ENCODE measurements around the gene TPRKB.

GRCh38 chr2:73708527-73708926 is 28.6 kb downstream of the TPRKB start:
- TF ChIP-seq EZH2 (IDR thresholded peaks at IDR 0.05) = no peak
- no peak for TF ChIP-seq EZH2phosphoT487 (IDR thresholded peaks at IDR 0.05)
- TF ChIP-seq CTCF (IDR thresholded peaks at IDR 0.05) = no peak
